GM19239 (cell line): ENCODE measurements around the gene ASAH2B.

Experiments used
- DNase-seq: peaks from one replicate; pipeline ENCODE4 v3.0.0; 2011; ENCODE audit warnings: low spot score; ENCODE audit not compliant: insufficient read length
- FAIRE-seq: peaks from 2 replicates; lab custom pipeline; 2011; peaks lifted over from hg19 to GRCh38; lab: Jason Lieb, UNC

Gene ASAH2B

GRCh38 chr10:50794490-50794889, 54.8 kb downstream of the ASAH2B start:
- FAIRE-seq: no peak
- DNase-seq: no peak

GRCh38 chr10:50796693-50797092, 57.0 kb downstream of the ASAH2B start:
- FAIRE-seq (no peak), DNase-seq (no peak)

- DNase-seq (no peak), FAIRE-seq (no peak)
Observed at GRCh38 chr10:50798297-50798696, 58.6 kb downstream of the ASAH2B start.

- FAIRE-seq: no peak
- DNase-seq: no peak
Observed at GRCh38 chr10:50799595-50799994, 59.9 kb downstream of the ASAH2B start.

- no peak for FAIRE-seq
Observed at GRCh38 chr10:50805981-50806622, 66.4 kb downstream of the ASAH2B start.

GRCh38 chr10:50807851-50808776, 68.4 kb downstream of the ASAH2B start:
- FAIRE-seq: no peak
- DNase-seq: no peak

More at GRCh38 chr10:50805981-50806622, 66.4 kb downstream of the ASAH2B start:
- no peak for DNase-seq
